HCT116 (cell line): ENCODE data around the gene RNF151. TPM values are rescaled to one million over a fixed set of nuclear protein-coding genes. Genes with fewer than 3 reads are reported as not detected.

Source experiments
- ATAC-seq: fragments of 200-7000 bp; cut with Tn5 transposase; 2 replicates; pipeline ENCODE4 v1.9.1; 2020; ENCODE audit warnings: mild to moderate bottlenecking, moderate library complexity
- BruUV-seq: library from RNA; stranded (reverse); fragments of 400-500 nt; replicated peaks from 2 replicates; lab custom pipeline; 2021; lab: Mats Ljungman, UMichigan
- CTCF ChIA-PET: fragments of 300-600 bp; sonication (Branson Sonifier 250); formaldehyde crosslinking; loops from one replicate; lab custom pipeline; 2021; ENCODE audit warnings: antibody characterized with exemption; lab: Charles Lee
- POLR2A ChIA-PET: fragments of 300-600, 350-600 bp; sonication (Branson Sonifier 250); formaldehyde crosslinking; loops from one replicate; lab custom pipeline; 2021; ENCODE audit warnings: antibody characterized with exemption; lab: Charles Lee
- RAD21 ChIA-PET, 2 experiments: fragments of 300-600 bp; sonication (Branson Sonifier 250); formaldehyde crosslinking; loops; one replicate each; lab custom pipeline; 2023; ENCODE audit warnings: low total read pairs in 2 of 2; ENCODE audit not compliant: uncharacterized antibody in 2 of 2, unreplicated experiment in 2 of 2, low non-redundant PET in 1 of 2; lab: Charles Lee
- DNase-seq: peaks from one replicate; pipeline ENCODE4 v3.0.0-alpha.2; 2010; ENCODE audit warnings: low read depth, low spot score
- H2AFZ ChIP-seq: fragments of 200-600 bp; shearing (Covaris generic), sonication (generic); 2 replicates; pipeline ENCODE4 v1.6.1; 2017; ENCODE audit warnings: low read depth, mixed run types, mixed read lengths, antibody characterized with exemption, low read length; ENCODE audit not compliant: poor library complexity, severe bottlenecking
- H3K27ac ChIP-seq: 2 replicates; pipeline ENCODE4 v1.5.1; 2012; ENCODE audit warnings: low read depth, low read length
- H3K27me3 ChIP-seq: fragments of 200-600 bp; sonication (generic); 2 replicates; pipeline ENCODE4 v1.6.1; 2016; ENCODE audit warnings: mixed run types, low read length, mixed read lengths; ENCODE audit not compliant: insufficient read depth
- H3K36me3 ChIP-seq, 2 experiments: fragments of 200-500 bp in 1 of 2; fragments of 200-600 bp in 1 of 2; sonication (Bioruptor generic) in 1 of 2; sonication (generic) in 1 of 2; 2 replicates each; pipeline versions ENCODE4 v1.5.1 to v1.6.1; 2014 to 2016; ENCODE audit warnings: low read length in 2 of 2, inconsistent platforms in 1 of 2, mixed read lengths in 1 of 2, mixed run types in 1 of 2; ENCODE audit not compliant: insufficient read depth in 2 of 2, control insufficient read depth in 1 of 2
- H3K4me1 ChIP-seq, 2 experiments: fragments of 200-600 bp in 1 of 2; sonication (generic) in 1 of 2; 2 replicates each; pipeline versions ENCODE4 v1.5.1 to v1.6.1; 2012 to 2017; ENCODE audit warnings: low read length in 2 of 2, inconsistent platforms in 1 of 2, mild to moderate bottlenecking in 1 of 2, mixed read lengths in 1 of 2, mixed run types in 1 of 2, moderate library complexity in 1 of 2; ENCODE audit not compliant: insufficient read depth in 2 of 2, control insufficient read depth in 1 of 2
- H3K4me2 ChIP-seq: fragments of 200-600 bp; sonication (generic); 2 replicates; pipeline ENCODE4 v1.6.1; 2017; ENCODE audit warnings: mixed run types, low read length, mixed read lengths
- H3K4me3 ChIP-seq, 2 experiments: fragments of 200-600 bp in 1 of 2; sonication (generic) in 1 of 2; replicated peaks in 1 of 2; 2 replicates each; pipeline ENCODE4 v1.5.1; 2011 to 2016; ENCODE audit warnings: low read length in 2 of 2, control low read depth in 1 of 2, low read depth in 1 of 2, mild to moderate bottlenecking in 1 of 2, mixed read lengths in 1 of 2, mixed run types in 1 of 2
- H3K79me2 ChIP-seq: fragments of 200-600 bp; sonication (generic); 2 replicates; pipeline ENCODE4 v1.6.1; 2017; ENCODE audit warnings: mild to moderate bottlenecking, mixed run types, low read length, moderate library complexity, mixed read lengths; ENCODE audit not compliant: insufficient read depth
- H3K9ac ChIP-seq: fragments of 200-600 bp; sonication (generic); 2 replicates; pipeline ENCODE4 v1.6.1; 2016; ENCODE audit warnings: low read length, mixed read lengths
- H3K9me2 ChIP-seq: fragments of 200-600 bp; sonication (generic), shearing (Covaris generic); 2 replicates; pipeline ENCODE4 v1.6.1; 2017; ENCODE audit warnings: mixed run types, mild to moderate bottlenecking, moderate library complexity; ENCODE audit not compliant: insufficient read depth
- H3K9me3 ChIP-seq, 2 experiments: fragments of 200-500 bp in 1 of 2; fragments of 200-600 bp in 1 of 2; sonication (Bioruptor generic) in 1 of 2; sonication (generic) in 1 of 2; 2 replicates each; pipeline ENCODE4 v1.6.1; 2014 to 2017; ENCODE audit warnings: low read length in 2 of 2, mixed read lengths in 2 of 2, inconsistent platforms in 1 of 2, low read depth in 1 of 2, mild to moderate bottlenecking in 1 of 2, mixed run types in 1 of 2, moderate library complexity in 1 of 2; ENCODE audit not compliant: control insufficient read depth in 1 of 2, insufficient read depth in 1 of 2
- H4K20me1 ChIP-seq: fragments of 200-600 bp; sonication (generic), shearing (Covaris generic); 2 replicates; pipeline ENCODE4 v1.6.1; 2017; ENCODE audit warnings: mixed run types, mild to moderate bottlenecking, moderate library complexity; ENCODE audit not compliant: insufficient read depth
- EGR1 ChIP-seq: IDR thresholded peaks from 2 replicates; pipeline ENCODE4 v1.6.1; 2012; ENCODE audit warnings: low read depth
- JUND ChIP-seq: IDR thresholded peaks from 2 replicates; pipeline ENCODE4 v1.6.1; 2012
- POLR2AphosphoS5 ChIP-seq: IDR thresholded peaks from 2 replicates; pipeline ENCODE4 v1.6.1; 2011; ENCODE audit warnings: mild to moderate bottlenecking, low read depth, low read length, moderate library complexity
- SIN3A ChIP-seq: IDR thresholded peaks from 2 replicates; pipeline ENCODE4 v1.6.1; 2012; ENCODE audit warnings: low read depth
- SP1 ChIP-seq: IDR thresholded peaks from 2 replicates; pipeline ENCODE4 v1.6.1; 2012; ENCODE audit warnings: low read depth
- TCF7L2 ChIP-seq: IDR thresholded peaks from 2 replicates; pipeline ENCODE4 v1.7.0; 2011; ENCODE audit warnings: borderline replicate concordance, inconsistent platforms; ENCODE audit not compliant: insufficient read depth, insufficient read length; ENCODE audit errors: extremely low read depth
- ZFX ChIP-seq: fragments of 450-650 bp; IDR thresholded peaks from 2 replicates; pipeline ENCODE4 v1.6.1; 2017
- intact Hi-C: fragments of 100-400 bp; cut with micrococcal nuclease; formaldehyde crosslinking; loops from 2 replicates; pipeline ENCODE4 v1.10.0; 2022
- total RNA-seq: library from RNA; stranded (reverse); gene quantifications from one replicate; pipeline ENCODE4 v1.2.1, GENCODE V29; 2021; ENCODE audit not compliant: unreplicated experiment
- TF ChIP-seq, protein P1 (sequence below): IDR thresholded peaks from 2 replicates; pipeline ENCODE4 v1.6.1; 2012
- TF ChIP-seq, protein P2 (sequence below): IDR thresholded peaks from 2 replicates; pipeline ENCODE4 v1.6.1; 2011; ENCODE audit warnings: mild to moderate bottlenecking, low read length, moderate library complexity; ENCODE audit not compliant: insufficient replicate concordance; ENCODE audit errors: extremely low read depth
- TF ChIP-seq, protein P3 (sequence below): IDR thresholded peaks from 2 replicates; pipeline ENCODE4 v1.6.1; 2012
- TF ChIP-seq, protein P4 (sequence below): IDR thresholded peaks from 2 replicates; pipeline ENCODE4 v1.6.1; 2012; ENCODE audit warnings: low read depth

RNF151 gene
- total RNA-seq, 1 experiment from 2014 or later = 0.30 TPM

DNA sequence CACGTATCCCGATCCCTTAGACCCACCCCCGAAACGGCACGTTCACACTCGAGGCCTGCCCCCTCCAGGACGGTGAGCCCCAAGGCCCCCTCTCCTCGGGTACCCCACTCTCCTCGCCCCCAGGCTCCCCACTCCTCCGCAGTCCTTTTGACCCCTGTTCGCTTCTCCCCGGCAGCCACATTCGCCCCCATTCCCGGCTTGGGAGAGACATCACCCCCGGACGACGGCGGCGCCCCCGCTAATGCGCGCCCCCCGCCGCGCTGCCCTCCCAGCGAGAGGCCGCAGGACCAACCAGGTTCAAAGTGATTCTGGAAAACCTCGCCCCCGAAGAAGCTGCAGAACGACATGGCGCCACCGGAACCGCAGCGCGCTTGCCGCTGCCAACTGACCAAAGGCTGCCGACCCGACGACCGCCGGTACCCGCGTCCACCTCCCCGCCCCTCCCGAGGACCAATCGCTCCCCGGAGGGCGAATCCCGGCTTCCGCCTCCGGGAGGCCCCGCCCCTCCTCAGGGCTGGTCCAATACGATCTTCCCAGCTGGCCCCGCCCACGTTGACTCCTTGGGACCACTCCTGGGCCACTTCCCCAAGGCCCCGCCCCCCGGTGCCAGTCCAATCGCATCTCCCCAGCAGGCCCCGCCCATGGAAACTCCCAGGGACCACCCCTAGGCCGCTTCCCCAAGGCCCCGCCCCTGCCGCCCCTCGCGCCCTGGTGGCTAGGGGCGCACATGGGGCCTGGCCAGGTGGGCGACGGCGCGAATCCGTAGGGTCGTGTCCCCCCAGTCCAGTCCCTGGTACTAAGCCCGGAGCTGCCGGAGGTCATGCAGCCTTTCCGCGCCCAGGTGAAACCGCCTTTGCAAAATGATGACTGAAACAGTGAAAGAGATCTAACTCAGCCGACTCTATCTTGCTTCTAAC, 23.6 kb upstream of the RNF151 start, which contains the start of gene MSRB1:
MSRB1 (minus strand) TSS at position 390 of the 917 bp plus-strand sequence; CDS start at position 347, 43 bp downstream.
- intact Hi-C loops = no loop called here
- no peaks in the 10 kb centered on the region for H4K20me1 ChIP-seq
- no peaks in the 10 kb centered on the region for H3K27me3 ChIP-seq
- peak; percentile 95 for DNase-seq
- no TSS peak for BruUV-seq
- POLR2A ChIA-PET = interaction anchor here (1.0 to 1.9 kb wide), 6 partner anchors 8 to 22 kb away, joined by 3 to 9 read pairs (median 6); partner anchors contain the start of gene RPS2
- H3K4me2 ChIP-seq = peak within 1 kb of the TSS; percentile 100
- H3K9me2 ChIP-seq = no peaks in the 10 kb centered on the region
- CTCF ChIA-PET = interaction anchor here (0.6 to 1.1 kb wide), 5 partner anchors 11 to 197 kb away, joined by 3 to 5 read pairs (median 3); no protein-coding TSS in a partner anchor
- peak; percentile 97 for ATAC-seq
- RAD21 ChIA-PET = no interaction called here
- H3K79me2 ChIP-seq = no peaks in the 10 kb centered on the region
- H3K9me3 ChIP-seq = no peaks in the 10 kb centered on the region
- peak within 1 kb of the TSS; percentile 95 for H2AFZ ChIP-seq
- TF ChIP-seq JUND = no peak
- TF ChIP-seq, protein P1, sequence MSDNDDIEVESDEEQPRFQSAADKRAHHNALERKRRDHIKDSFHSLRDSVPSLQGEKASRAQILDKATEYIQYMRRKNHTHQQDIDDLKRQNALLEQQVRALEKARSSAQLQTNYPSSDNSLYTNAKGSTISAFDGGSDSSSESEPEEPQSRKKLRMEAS = peak; percentile 66; the same call in 1 of the 2 replicates
- TF ChIP-seq SIN3A = peak; percentile 70; the same call in 1 of the 2 replicates
- peak; percentile 51; the same call in 1 of the 2 replicates for TF ChIP-seq EGR1
- TF ChIP-seq, protein P2, sequence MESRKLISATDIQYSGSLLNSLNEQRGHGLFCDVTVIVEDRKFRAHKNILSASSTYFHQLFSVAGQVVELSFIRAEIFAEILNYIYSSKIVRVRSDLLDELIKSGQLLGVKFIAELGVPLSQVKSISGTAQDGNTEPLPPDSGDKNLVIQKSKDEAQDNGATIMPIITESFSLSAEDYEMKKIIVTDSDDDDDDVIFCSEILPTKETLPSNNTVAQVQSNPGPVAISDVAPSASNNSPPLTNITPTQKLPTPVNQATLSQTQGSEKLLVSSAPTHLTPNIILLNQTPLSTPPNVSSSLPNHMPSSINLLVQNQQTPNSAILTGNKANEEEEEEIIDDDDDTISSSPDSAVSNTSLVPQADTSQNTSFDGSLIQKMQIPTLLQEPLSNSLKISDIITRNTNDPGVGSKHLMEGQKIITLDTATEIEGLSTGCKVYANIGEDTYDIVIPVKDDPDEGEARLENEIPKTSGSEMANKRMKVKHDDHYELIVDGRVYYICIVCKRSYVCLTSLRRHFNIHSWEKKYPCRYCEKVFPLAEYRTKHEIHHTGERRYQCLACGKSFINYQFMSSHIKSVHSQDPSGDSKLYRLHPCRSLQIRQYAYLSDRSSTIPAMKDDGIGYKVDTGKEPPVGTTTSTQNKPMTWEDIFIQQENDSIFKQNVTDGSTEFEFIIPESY = no peak
- peak; percentile 91 for TF ChIP-seq TCF7L2
- no peak for TF ChIP-seq ZFX
- peak; percentile 75 for TF ChIP-seq SP1
- TF ChIP-seq, protein P3, sequence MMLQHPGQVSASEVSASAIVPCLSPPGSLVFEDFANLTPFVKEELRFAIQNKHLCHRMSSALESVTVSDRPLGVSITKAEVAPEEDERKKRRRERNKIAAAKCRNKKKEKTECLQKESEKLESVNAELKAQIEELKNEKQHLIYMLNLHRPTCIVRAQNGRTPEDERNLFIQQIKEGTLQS = no peak
- TF ChIP-seq, protein P4, sequence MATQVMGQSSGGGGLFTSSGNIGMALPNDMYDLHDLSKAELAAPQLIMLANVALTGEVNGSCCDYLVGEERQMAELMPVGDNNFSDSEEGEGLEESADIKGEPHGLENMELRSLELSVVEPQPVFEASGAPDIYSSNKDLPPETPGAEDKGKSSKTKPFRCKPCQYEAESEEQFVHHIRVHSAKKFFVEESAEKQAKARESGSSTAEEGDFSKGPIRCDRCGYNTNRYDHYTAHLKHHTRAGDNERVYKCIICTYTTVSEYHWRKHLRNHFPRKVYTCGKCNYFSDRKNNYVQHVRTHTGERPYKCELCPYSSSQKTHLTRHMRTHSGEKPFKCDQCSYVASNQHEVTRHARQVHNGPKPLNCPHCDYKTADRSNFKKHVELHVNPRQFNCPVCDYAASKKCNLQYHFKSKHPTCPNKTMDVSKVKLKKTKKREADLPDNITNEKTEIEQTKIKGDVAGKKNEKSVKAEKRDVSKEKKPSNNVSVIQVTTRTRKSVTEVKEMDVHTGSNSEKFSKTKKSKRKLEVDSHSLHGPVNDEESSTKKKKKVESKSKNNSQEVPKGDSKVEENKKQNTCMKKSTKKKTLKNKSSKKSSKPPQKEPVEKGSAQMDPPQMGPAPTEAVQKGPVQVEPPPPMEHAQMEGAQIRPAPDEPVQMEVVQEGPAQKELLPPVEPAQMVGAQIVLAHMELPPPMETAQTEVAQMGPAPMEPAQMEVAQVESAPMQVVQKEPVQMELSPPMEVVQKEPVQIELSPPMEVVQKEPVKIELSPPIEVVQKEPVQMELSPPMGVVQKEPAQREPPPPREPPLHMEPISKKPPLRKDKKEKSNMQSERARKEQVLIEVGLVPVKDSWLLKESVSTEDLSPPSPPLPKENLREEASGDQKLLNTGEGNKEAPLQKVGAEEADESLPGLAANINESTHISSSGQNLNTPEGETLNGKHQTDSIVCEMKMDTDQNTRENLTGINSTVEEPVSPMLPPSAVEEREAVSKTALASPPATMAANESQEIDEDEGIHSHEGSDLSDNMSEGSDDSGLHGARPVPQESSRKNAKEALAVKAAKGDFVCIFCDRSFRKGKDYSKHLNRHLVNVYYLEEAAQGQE = no peak
- TF ChIP-seq POLR2AphosphoS5 = peak; percentile 67
- H3K27ac ChIP-seq = peak within 1 kb of the TSS; percentile 61
- H3K4me3 ChIP-seq = peak within 1 kb of the TSS; percentile 86 to 87
- H3K4me1 ChIP-seq = peaks cover 14 to 26% of the 10 kb centered on the region in 2 experiments
- peak within 1 kb of the TSS; percentile 82 for H3K9ac ChIP-seq
- H3K36me3 ChIP-seq = peaks cover 3 to 4% of the 10 kb centered on the region in 2 experiments; a peak in 3 of 4 replicates
